ENCODE data around the gene CDCP1. TPM values are rescaled to one million over a fixed set of nuclear protein-coding genes. Genes with fewer than 3 reads are reported as not detected.

Gene CDCP1, protein sequence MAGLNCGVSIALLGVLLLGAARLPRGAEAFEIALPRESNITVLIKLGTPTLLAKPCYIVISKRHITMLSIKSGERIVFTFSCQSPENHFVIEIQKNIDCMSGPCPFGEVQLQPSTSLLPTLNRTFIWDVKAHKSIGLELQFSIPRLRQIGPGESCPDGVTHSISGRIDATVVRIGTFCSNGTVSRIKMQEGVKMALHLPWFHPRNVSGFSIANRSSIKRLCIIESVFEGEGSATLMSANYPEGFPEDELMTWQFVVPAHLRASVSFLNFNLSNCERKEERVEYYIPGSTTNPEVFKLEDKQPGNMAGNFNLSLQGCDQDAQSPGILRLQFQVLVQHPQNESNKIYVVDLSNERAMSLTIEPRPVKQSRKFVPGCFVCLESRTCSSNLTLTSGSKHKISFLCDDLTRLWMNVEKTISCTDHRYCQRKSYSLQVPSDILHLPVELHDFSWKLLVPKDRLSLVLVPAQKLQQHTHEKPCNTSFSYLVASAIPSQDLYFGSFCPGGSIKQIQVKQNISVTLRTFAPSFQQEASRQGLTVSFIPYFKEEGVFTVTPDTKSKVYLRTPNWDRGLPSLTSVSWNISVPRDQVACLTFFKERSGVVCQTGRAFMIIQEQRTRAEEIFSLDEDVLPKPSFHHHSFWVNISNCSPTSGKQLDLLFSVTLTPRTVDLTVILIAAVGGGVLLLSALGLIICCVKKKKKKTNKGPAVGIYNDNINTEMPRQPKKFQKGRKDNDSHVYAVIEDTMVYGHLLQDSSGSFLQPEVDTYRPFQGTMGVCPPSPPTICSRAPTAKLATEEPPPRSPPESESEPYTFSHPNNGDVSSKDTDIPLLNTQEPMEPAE
- total RNA-seq (not detected in 2 replicates), polyA plus RNA-seq (not detected in 2 replicates), polyA minus RNA-seq (0.09 TPM in 1 of 2 replicates, not detected in the other)
- under 0.01 TPM for total RNA-seq (2013)

DNA sequence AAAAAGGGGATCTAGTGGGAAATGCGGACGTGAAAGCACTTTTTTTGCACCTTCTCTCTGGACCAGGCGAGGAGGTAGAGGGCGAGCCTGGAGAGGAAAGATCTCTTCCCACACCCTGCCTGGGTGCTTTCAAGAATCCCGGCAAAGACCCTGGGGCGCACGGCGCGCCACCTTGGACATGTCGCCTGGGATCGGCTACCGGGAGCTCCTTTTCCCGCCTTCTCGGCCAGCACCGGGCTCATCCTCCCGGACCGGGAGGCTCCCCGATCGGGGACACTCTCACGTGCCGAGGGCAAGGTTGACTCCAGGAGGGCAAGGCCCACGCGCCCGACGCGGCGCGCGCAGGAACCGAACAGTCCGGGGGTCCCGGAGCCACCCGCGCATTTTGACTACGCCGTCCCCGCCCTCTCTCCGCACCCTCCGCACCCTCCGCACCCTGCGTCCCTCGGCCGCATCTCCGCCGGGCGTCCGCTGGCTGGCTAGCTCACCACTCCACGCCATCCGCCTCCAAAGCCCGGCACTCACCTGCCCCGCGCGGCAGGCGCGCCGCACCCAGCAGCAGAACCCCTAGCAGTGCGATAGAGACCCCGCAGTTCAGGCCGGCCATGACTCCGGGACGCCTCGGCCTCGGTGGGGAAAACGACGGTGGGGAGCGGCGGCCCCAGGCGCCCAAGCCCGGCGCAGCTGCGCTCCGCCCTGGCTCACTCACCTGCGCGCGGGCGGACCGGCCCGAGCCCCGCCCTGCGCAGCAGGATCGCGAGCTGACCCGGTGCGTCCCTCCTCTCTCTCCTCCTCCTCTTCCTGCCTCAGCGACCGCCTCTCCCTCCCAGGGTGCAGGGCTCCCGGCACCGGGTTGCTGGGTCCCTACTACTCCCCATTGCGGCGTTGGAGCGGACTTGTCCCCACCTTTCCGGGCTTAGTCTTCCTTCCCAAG is at the start of gene CDCP1:
Gene CDCP1, minus strand, starts transcription at position 698 of the 934 bp plus-strand sequence. Its CDS starts 91 bp downstream, at position 607.
- Histone ChIP-seq H3K79me2 (ENCODE audit: control insufficient read depth, insufficient read depth, low read length) (no peaks in the 10 kb centered on the region), H3K9ac (ENCODE audit: low read length) (peak within 1 kb of the TSS; percentile 29)

More for the DNA sequence above, at the start of gene CDCP1:
- ATAC-seq (ENCODE audit: low read depth) (no peak), DNase-seq (no peak)
- Mint-ChIP-seq H3K27ac (no peak within 1 kb of the TSS), H3K4me3 (peak within 1 kb of the TSS; percentile 82), H3K9me3 (ENCODE audit: insufficient read depth) (peaks cover 4% of the 10 kb centered on the region), H3K27me3 (peaks cover 57% of the 10 kb centered on the region), H3K4me1 (peaks cover 23% of the 10 kb centered on the region)
- 2% methylated on average over 92 of the region's 92 CpGs for WGBS (ENCODE audit: insufficient coverage)
- Histone ChIP-seq H4K20me1 (ENCODE audit: control insufficient read depth, insufficient read depth, low read length, poor library complexity, severe bottlenecking) (no peaks in the 10 kb centered on the region), H3K27me3 (replicated peaks in 1 of 4; ENCODE audit: control extremely low read depth in 1 of 4, control insufficient read depth in 3 of 4, insufficient read depth in 4 of 4, low read length in 3 of 4) (peaks cover 0 to 31% (median 9%) of the 10 kb centered on the region in 4 experiments), H2AFZ (ENCODE audit: insufficient read depth, low read depth, low read length, poor library complexity, severe bottlenecking) (peak within 1 kb of the TSS; percentile 22), H3K36me3 (replicated peaks in 1 of 2; ENCODE audit: control extremely low read depth in 1 of 2, control insufficient read depth in 1 of 2, extremely low read depth in 1 of 2, insufficient read depth in 2 of 2, low read length in 1 of 2) (no peaks in the 10 kb centered on the region), H3K9me3 (ENCODE audit: control extremely low read depth in 1 of 3, control insufficient read depth in 2 of 3, insufficient read depth in 1 of 3, low read length in 2 of 3) (peaks cover 0 to 14% (median 0%) of the 10 kb centered on the region in 3 donors), H3K4me2 (replicated peaks; ENCODE audit: low read depth, low read length, poor library complexity, severe bottlenecking) (peak within 1 kb of the TSS; percentile 67), H3K4me3 (ENCODE audit: control extremely low read depth in 1 of 5, extremely low read depth in 1 of 5, insufficient read depth in 1 of 5, low read depth in 2 of 5, low read length in 4 of 5) (peak within 1 kb of the TSS in 3 of 5 experiments; percentile 18 to 33 (median 23)), H3K27ac (ENCODE audit: low read length in 2 of 2) (no peak within 1 kb of the TSS), H3K4me1 (ENCODE audit: control insufficient read depth in 2 of 2, insufficient read depth in 2 of 2, low read length in 2 of 2) (peaks cover 18 to 27% of the 10 kb centered on the region in 2 donors)
- ChIA-PET CTCF (no interaction called here), POLR2A (no interaction called here)
- intact Hi-C loops (cut with micrococcal nuclease): no loop called here
- TF ChIP-seq, protein P1, sequence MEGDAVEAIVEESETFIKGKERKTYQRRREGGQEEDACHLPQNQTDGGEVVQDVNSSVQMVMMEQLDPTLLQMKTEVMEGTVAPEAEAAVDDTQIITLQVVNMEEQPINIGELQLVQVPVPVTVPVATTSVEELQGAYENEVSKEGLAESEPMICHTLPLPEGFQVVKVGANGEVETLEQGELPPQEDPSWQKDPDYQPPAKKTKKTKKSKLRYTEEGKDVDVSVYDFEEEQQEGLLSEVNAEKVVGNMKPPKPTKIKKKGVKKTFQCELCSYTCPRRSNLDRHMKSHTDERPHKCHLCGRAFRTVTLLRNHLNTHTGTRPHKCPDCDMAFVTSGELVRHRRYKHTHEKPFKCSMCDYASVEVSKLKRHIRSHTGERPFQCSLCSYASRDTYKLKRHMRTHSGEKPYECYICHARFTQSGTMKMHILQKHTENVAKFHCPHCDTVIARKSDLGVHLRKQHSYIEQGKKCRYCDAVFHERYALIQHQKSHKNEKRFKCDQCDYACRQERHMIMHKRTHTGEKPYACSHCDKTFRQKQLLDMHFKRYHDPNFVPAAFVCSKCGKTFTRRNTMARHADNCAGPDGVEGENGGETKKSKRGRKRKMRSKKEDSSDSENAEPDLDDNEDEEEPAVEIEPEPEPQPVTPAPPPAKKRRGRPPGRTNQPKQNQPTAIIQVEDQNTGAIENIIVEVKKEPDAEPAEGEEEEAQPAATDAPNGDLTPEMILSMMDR (IDR thresholded peaks at IDR 0.05): no peak
- no peak for TF ChIP-seq EZH2 (IDR thresholded peaks at IDR 0.05; ENCODE audit: borderline replicate concordance, insufficient read depth, low read depth, low read length, poor library complexity, severe bottlenecking)
